Stimulated activated effector memory CD8-positive, alpha-beta T cell treated with anti-CD3 and anti-CD28 coated beads, Interleukin-12 subunit alpha, Interleukin-12 subunit beta, amount 100 ng/mL, for 72 hours (primary cell): Measurements from ENCODE around the gene MINDY4B.

Source experiments
- ATAC-seq: fragments of 150-1000 bp; cut with Tn5 transposase; 2 replicates; pipeline ENCODE4 v1.10.0; 2021
- DNase-seq, 2 donors: peaks; one replicate each; pipeline ENCODE4 v3.0.0; 2021 to 2022; ENCODE audit warnings: low spot score in 2 of 2
- H3K27ac Mint-ChIP-seq: one replicate; pipeline ENCODE4 v1.8.0; 2022; ENCODE audit warnings: mild to moderate bottlenecking, mixed read lengths
- H3K36me3 Mint-ChIP-seq: one replicate; pipeline ENCODE4 v1.8.0; 2022; ENCODE audit warnings: mild to moderate bottlenecking, mixed read lengths
- H3K4me1 Mint-ChIP-seq: one replicate; pipeline ENCODE4 v1.8.0; 2022; ENCODE audit warnings: mixed read lengths
- H3K4me3 Mint-ChIP-seq: one replicate; pipeline ENCODE4 v1.8.0; 2022; ENCODE audit warnings: mild to moderate bottlenecking, mixed read lengths
- H3K9me3 Mint-ChIP-seq: one replicate; pipeline ENCODE4 v1.8.0; 2022; ENCODE audit warnings: mixed read lengths

Gene MINDY4B

GRCh38 chr3:150905339-150905738 lies at the start of gene MINDY4B:
Gene MINDY4B (minus strand): TSS chr3:150905439. CDS start chr3:150905439, 0 bp downstream.
- Mint-ChIP-seq H3K9me3 (no peaks in the 10 kb centered on the region), H3K27ac (no peak within 1 kb of the TSS), H3K4me3 (no peak within 1 kb of the TSS), H3K36me3 (no peaks in the 10 kb centered on the region), H3K4me1 (no peaks in the 10 kb centered on the region)
- ATAC-seq (no peak), DNase-seq (no peak)

- Mint-ChIP-seq H3K9me3 (peaks cover 3% of the 10 kb centered on the region), H3K4me3 (no peak overlapping the region), H3K27ac (no peak overlapping the region), H3K4me1 (no peaks in the 10 kb centered on the region), H3K36me3 (no peaks in the 10 kb centered on the region)
- DNase-seq (no peak), ATAC-seq (no peak)
These were observed 46.7 kb upstream of the MINDY4B start for GRCh38 chr3:150951923-150952322.

GRCh38 chr3:150945226-150946032 lies 40.2 kb upstream of the MINDY4B start:
- Mint-ChIP-seq H3K9me3 (peaks cover 3% of the 10 kb centered on the region), H3K4me3 (no peak overlapping the region), H3K4me1 (no peaks in the 10 kb centered on the region), H3K27ac (no peak overlapping the region), H3K36me3 (no peaks in the 10 kb centered on the region)
- ATAC-seq (no peak), DNase-seq (no peak)

GRCh38 chr3:150942221-150942620 lies 37.0 kb upstream of the MINDY4B start:
- ATAC-seq (no peak), DNase-seq (no peak)
- Mint-ChIP-seq H3K4me1 (no peaks in the 10 kb centered on the region), H3K4me3 (no peak overlapping the region), H3K27ac (no peak overlapping the region), H3K36me3 (no peaks in the 10 kb centered on the region), H3K9me3 (no peaks in the 10 kb centered on the region)

- no peak for ATAC-seq
- no peak overlapping the region for H3K27ac Mint-ChIP-seq
- H3K36me3 Mint-ChIP-seq: no peaks in the 10 kb centered on the region
- H3K9me3 Mint-ChIP-seq: no peaks in the 10 kb centered on the region
- no peak for DNase-seq
- H3K4me3 Mint-ChIP-seq: no peak overlapping the region
- no peaks in the 10 kb centered on the region for H3K4me1 Mint-ChIP-seq
These were observed 31.5 kb upstream of the MINDY4B start for GRCh38 chr3:150936693-150937092.

- ATAC-seq (peak; percentile 61), DNase-seq (no peak)
- Mint-ChIP-seq H3K9me3 (no peaks in the 10 kb centered on the region), H3K36me3 (no peaks in the 10 kb centered on the region), H3K4me3 (no peak overlapping the region), H3K4me1 (no peaks in the 10 kb centered on the region), H3K27ac (no peak overlapping the region)
These were observed 28.3 kb upstream of the MINDY4B start for GRCh38 chr3:150933473-150933995.

- Mint-ChIP-seq H3K4me1 (no peaks in the 10 kb centered on the region), H3K4me3 (no peak overlapping the region), H3K27ac (no peak overlapping the region), H3K9me3 (no peaks in the 10 kb centered on the region), H3K36me3 (no peaks in the 10 kb centered on the region)
- DNase-seq (no peak), ATAC-seq (no peak)
These were observed 26.5 kb upstream of the MINDY4B start for GRCh38 chr3:150931745-150932144.

GRCh38 chr3:150930839-150931238 lies 25.6 kb upstream of the MINDY4B start:
- H3K4me3 Mint-ChIP-seq: no peak overlapping the region
- no peaks in the 10 kb centered on the region for H3K9me3 Mint-ChIP-seq
- no peaks in the 10 kb centered on the region for H3K36me3 Mint-ChIP-seq
- H3K4me1 Mint-ChIP-seq: peaks cover 2% of the 10 kb centered on the region
- DNase-seq: no peak
- H3K27ac Mint-ChIP-seq: no peak overlapping the region
- no peak for ATAC-seq

- H3K9me3 Mint-ChIP-seq: no peaks in the 10 kb centered on the region
- no peaks in the 10 kb centered on the region for H3K36me3 Mint-ChIP-seq
- no peak overlapping the region for H3K4me3 Mint-ChIP-seq
- ATAC-seq (no peak), DNase-seq (no peak)
- no peak overlapping the region for H3K27ac Mint-ChIP-seq
- peaks cover 8% of the 10 kb centered on the region for H3K4me1 Mint-ChIP-seq
These were observed 23.0 kb upstream of the MINDY4B start for GRCh38 chr3:150928234-150928633.

- H3K36me3 Mint-ChIP-seq: no peaks in the 10 kb centered on the region
- ATAC-seq (no peak), DNase-seq (no peak)
- no peak overlapping the region for H3K4me3 Mint-ChIP-seq
- no peak overlapping the region for H3K27ac Mint-ChIP-seq
- H3K4me1 Mint-ChIP-seq: peaks cover 8% of the 10 kb centered on the region
- H3K9me3 Mint-ChIP-seq: no peaks in the 10 kb centered on the region
These were observed 21.1 kb upstream of the MINDY4B start for GRCh38 chr3:150926328-150926727.

- H3K4me1 Mint-ChIP-seq: peaks cover 8% of the 10 kb centered on the region
- ATAC-seq (peak; percentile 83), DNase-seq (peak; percentile 38 to 72)
- no peak overlapping the region for H3K27ac Mint-ChIP-seq
- H3K36me3 Mint-ChIP-seq: no peaks in the 10 kb centered on the region
- no peaks in the 10 kb centered on the region for H3K9me3 Mint-ChIP-seq
- peak overlapping the region; percentile 24 for H3K4me3 Mint-ChIP-seq
These were observed 20.5 kb upstream of the MINDY4B start for GRCh38 chr3:150925751-150926201.

- no peak overlapping the region for H3K4me3 Mint-ChIP-seq
- H3K4me1 Mint-ChIP-seq: peaks cover 8% of the 10 kb centered on the region
- H3K36me3 Mint-ChIP-seq: no peaks in the 10 kb centered on the region
- no peak for ATAC-seq
- DNase-seq: no peak
- no peaks in the 10 kb centered on the region for H3K9me3 Mint-ChIP-seq
- no peak overlapping the region for H3K27ac Mint-ChIP-seq
These were observed 17.4 kb upstream of the MINDY4B start for GRCh38 chr3:150922611-150923010.

- no peak for DNase-seq
- H3K4me1 Mint-ChIP-seq: peaks cover 8% of the 10 kb centered on the region
- H3K36me3 Mint-ChIP-seq: no peaks in the 10 kb centered on the region
- H3K27ac Mint-ChIP-seq: no peak overlapping the region
- ATAC-seq: no peak
- no peak overlapping the region for H3K4me3 Mint-ChIP-seq
- no peaks in the 10 kb centered on the region for H3K9me3 Mint-ChIP-seq
These were observed 16.0 kb upstream of the MINDY4B start for GRCh38 chr3:150921209-150921608.

- DNase-seq (no peak), ATAC-seq (no peak)
- Mint-ChIP-seq H3K36me3 (no peaks in the 10 kb centered on the region), H3K4me1 (peaks cover under 1% of the 10 kb centered on the region), H3K9me3 (no peaks in the 10 kb centered on the region), H3K4me3 (no peak overlapping the region), H3K27ac (no peak overlapping the region)
These were observed 15.0 kb upstream of the MINDY4B start for GRCh38 chr3:150920236-150920635.

GRCh38 chr3:150917951-150918350 lies 12.7 kb upstream of the MINDY4B start:
- no peak for DNase-seq
- no peak overlapping the region for H3K27ac Mint-ChIP-seq
- H3K4me3 Mint-ChIP-seq: no peak overlapping the region
- no peaks in the 10 kb centered on the region for H3K36me3 Mint-ChIP-seq
- no peaks in the 10 kb centered on the region for H3K9me3 Mint-ChIP-seq
- no peak for ATAC-seq
- no peaks in the 10 kb centered on the region for H3K4me1 Mint-ChIP-seq
